HT1080 (cell line): ENCODE data around the gene NLRC5. TPM values are rescaled to one million over a fixed set of nuclear protein-coding genes. Genes with fewer than 3 reads are reported as not detected.
"Not testable (repeated sequence)": the region's sequence is repeated elsewhere in the genome, so short reads cannot be mapped to it uniquely, and the experiment has no call there.

ENCODE experiments used
- DNase-seq: peaks from one replicate; pipeline ENCODE4 v3.0.0-alpha.2; 2015; ENCODE audit warnings: low read depth
- total RNA-seq: library from RNA; depleted of rRNA; stranded (reverse); fragments of >200 nt; shearing (Covaris generic); gene quantifications from 2 replicates; pipeline ENCODE4 v1.2.3, GENCODE V29; 2014

NLRC5 gene
- total RNA-seq, 1 experiment from 2014 or later, result 14.3 TPM

- no peak for DNase-seq
Observed at GRCh38 chr16:56982695-56983094, 6.7 kb upstream of the NLRC5 start.

- no peak for DNase-seq
Observed at GRCh38 chr16:56983211-56983751, 6.1 kb upstream of the NLRC5 start.

GRCh38 chr16:56984639-56985038, 4.7 kb upstream of the NLRC5 start:
- no peak for DNase-seq

- peak; percentile 80 for DNase-seq
Observed at GRCh38 chr16:56985288-56985961, 3.9 kb upstream of the NLRC5 start.

GRCh38 chr16:56985962-56986360, 3.4 kb upstream of the NLRC5 start:
- DNase-seq, result no peak

- DNase-seq, result no peak
Observed at GRCh38 chr16:56986361-56986760, 3.0 kb upstream of the NLRC5 start.

GRCh38 chr16:56986908-56987307, 2.4 kb upstream of the NLRC5 start:
- not testable (repeated sequence) for DNase-seq

GRCh38 chr16:56987692-56988091, 1.7 kb upstream of the NLRC5 start:
- DNase-seq, result no peak

GRCh38 chr16:56988161-56988947, 1.0 kb upstream of the NLRC5 start:
- no peak for DNase-seq

GRCh38 chr16:56989988-56990387, 631 bp downstream of the NLRC5 start:
- no peak for DNase-seq

GRCh38 chr16:56990407-56991286, 1.3 kb downstream of the NLRC5 start:
- DNase-seq, result no peak

GRCh38 chr16:56992431-56992830, 3.1 kb downstream of the NLRC5 start:
- DNase-seq, result not testable (repeated sequence)

GRCh38 chr16:56993204-56993603, 3.8 kb downstream of the NLRC5 start:
- DNase-seq, result no peak

- no peak for DNase-seq
Observed at GRCh38 chr16:56994311-56994710, 5.0 kb downstream of the NLRC5 start.

GRCh38 chr16:56995136-56995805, 5.9 kb downstream of the NLRC5 start:
- DNase-seq, result no peak

- DNase-seq, result no peak
Observed at GRCh38 chr16:56997264-56997663, 7.9 kb downstream of the NLRC5 start.

- no peak for DNase-seq
Observed at GRCh38 chr16:56997931-56998330, 8.6 kb downstream of the NLRC5 start.

- DNase-seq, result no peak
Observed at GRCh38 chr16:56998352-56998751, 9.0 kb downstream of the NLRC5 start.

GRCh38 chr16:56998861-56999260, 9.5 kb downstream of the NLRC5 start:
- DNase-seq, result no peak

- DNase-seq, result no peak
Observed at GRCh38 chr16:56999409-57000270, 10.3 kb downstream of the NLRC5 start.
